HG03565 (cell line): ENCODE measurements around the gene LONP2.
"Not testable (repeated sequence)": the region's sequence is repeated elsewhere in the genome, so short reads cannot be mapped to it uniquely, and the experiment has no call there.

ENCODE experiments used
- ATAC-seq: cut with Tn5 transposase; IDR thresholded peaks from one replicate; pipeline ENCODE4 v1.9.1; 2021; ENCODE audit warnings: mild to moderate bottlenecking, moderate library complexity; ENCODE audit not compliant: unreplicated experiment

The LONP2 gene

DNA sequence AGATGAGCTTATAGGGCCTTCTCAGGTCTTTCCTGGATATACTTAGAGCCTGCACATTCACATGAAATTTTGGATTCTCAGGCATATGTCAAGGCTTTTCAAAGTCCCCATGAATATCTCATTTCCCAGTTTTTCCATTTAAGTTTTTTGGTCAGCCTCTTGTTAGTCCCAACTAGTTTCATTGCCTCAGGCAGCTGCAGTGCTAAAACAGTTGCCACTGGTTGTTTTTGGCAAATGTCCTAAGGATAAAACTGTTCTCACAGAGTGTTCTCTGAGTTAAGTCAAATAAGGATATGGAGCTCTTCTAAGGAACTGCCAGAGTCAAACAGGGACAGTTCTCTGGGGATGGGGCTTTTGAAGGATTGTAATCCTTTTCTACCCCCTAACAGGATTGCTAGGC, 43.1 kb downstream of the LONP2 start:
- no peak for ATAC-seq

DNA sequence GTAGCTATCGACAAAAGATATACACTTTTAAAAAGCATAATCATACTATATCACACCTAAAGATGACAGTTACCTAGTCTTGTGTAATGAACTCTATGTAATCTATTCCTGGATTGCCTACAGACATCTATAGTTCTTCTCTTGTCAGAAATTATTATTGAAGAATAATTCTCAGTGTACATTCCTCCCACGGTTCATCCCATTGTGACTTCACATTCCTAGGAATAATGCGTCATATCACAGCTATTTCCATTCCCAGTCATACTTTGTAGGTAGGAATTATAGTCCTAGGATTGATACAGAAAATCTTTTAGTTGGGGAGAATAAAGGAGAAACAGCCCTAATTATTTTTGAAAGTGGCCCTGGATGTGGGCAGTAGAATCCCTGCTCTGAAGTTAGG, 47.2 kb downstream of the LONP2 start:
- no peak for ATAC-seq

DNA sequence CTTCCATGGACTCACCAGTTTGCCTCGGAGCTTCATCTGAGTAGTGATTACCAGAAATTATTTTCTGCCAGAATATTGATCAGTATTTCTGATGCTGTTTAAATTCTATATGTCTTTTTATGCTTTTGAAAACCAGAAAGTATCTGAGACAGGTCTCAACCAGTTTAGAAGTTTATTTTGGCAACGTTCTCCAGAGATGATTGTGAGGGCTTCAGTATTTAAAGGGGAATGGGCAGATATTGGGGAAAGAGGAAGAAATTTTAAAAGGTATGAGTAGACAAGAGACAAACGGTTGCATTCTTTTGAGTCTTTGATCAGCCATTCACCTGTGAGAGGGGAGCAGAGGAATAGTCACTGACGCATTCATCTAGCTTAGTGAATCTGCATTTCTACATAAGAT, 47.7 kb downstream of the LONP2 start:
- ATAC-seq = no peak

DNA sequence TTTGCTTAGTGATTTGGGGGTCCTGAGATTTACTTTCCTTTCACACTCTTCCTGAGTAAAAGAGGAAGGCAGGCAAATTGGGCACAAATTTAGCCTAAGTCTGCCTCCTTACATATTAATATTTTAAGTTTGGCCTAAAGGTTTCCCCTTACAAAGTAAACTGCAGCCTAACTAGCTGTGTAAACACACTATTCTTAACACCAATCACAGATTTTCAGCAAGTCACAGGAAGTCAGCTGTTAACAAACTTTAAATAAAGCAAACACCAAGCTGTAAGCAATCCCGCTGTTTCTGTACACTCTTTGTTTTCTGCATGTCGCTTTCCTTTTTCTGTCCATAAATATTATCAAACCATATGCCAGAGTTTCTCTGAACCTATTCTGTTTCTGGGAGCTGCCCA, 48.4 kb downstream of the LONP2 start:
- ATAC-seq = no peak

- no peak for ATAC-seq
Measured at GRCh38 chr16:48294724-48295123, 50.6 kb downstream of the LONP2 start.

DNA sequence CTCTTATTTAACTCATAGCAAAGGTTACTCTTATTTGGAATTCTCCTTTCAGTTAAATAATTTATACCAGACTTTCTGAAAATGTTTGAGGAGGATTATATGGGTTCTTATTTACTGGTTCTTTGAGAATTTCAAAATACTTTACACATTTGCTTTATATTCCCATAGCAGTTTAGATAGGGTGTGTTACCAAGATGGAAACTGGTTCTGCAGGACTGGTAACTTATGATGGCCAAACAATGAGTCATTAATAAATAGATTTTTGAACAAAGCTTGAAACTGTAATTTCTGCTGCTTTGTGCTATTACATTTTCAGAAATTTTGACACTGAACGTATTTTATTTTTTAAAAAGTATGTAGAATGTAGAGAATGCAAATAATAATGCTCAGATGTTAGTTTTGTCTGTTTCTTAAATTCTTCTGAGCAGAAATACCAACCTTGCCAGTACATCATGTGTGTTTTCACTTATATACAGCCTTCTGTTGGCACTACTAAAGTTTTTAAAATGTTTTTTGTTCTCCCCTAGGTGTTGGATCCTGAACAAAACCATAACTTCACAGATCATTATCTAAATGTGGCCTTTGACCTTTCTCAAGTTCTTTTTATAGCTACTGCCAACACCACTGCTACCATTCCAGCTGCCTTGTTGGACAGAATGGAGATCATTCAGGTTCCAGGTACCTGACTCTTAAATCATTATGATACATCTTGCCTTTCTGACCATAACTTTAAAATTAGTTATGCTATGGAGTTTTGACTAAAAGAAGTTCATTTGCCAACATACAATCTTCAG, 51.6 kb downstream of the LONP2 start:
- ATAC-seq = no peak

DNA sequence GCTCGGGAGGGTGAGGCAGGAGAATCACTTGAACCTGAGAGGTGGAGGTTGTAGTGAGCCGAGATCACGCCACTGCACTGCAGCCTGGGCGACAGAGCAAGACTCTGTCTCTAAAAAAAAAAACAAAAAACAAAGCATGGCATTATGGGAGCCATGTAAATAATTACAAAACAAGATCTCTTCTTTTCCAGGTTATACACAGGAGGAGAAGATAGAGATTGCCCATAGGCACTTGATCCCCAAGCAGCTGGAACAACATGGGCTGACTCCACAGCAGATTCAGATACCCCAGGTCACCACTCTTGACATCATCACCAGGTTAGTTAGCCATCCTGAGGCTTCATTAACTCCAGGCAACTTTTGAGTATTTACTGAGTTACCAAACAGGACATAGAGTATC, 55.4 kb downstream of the LONP2 start:
- ATAC-seq = no peak

GRCh38 chr16:48300391-48300856, 56.3 kb downstream of the LONP2 start:
- no peak for ATAC-seq

- no peak for ATAC-seq
Measured at GRCh38 chr16:48308535-48308934, 64.4 kb downstream of the LONP2 start.

DNA sequence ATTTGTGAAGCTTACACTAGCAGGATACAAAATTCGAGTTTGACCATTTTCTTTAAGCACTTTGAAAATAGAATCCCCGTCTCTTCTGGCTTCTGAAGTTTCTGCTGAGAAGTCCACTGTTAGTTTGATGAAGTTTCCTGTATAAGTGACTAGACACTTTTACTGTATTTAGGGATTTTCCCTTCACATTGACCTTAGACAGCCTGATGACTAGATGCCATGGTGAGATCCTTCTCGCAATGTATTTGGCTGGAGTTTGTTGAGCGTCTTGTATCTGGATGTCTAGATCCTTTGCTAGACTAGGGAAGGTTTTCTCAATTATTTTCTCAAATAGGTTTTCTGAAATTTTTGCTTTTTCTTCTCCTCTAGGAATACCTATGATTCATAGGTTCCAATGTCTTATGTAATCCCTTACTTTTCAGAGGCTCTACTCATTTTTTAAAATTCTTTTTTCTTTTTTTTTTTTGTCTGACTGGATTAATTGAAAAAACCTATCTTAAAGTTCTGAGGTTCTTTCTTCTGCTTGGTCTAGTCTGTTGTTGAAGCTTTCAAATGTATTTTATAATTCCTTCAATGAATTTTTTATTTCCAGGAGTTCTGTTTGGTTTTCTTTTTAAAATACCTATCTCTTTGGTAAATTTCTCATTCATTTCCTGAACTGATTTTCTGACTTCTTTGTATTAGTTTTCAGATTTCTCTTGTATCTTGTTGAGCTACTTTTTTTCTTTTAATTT, 67.0 kb downstream of the LONP2 start:
- no peak for ATAC-seq

DNA sequence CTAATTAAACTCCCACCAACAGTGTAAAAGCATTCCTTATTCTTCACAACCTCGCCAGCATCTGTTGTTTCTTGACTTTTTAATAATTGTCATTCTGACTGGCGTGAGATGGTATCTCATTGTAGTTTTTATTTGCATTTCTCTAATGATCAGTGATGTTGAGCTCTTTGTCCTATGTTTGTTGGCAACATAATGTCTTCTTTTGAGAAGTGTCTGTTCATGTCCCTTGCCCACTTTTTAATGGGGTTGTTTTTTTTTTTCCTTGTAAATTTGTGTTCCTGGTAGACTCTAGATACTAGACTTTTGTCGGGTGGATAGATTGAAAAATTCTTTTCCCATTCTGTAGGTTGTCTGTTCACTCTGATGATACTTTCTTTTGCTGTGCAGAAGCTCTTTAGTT, 69.8 kb downstream of the LONP2 start:
- not testable (repeated sequence) for ATAC-seq

DNA sequence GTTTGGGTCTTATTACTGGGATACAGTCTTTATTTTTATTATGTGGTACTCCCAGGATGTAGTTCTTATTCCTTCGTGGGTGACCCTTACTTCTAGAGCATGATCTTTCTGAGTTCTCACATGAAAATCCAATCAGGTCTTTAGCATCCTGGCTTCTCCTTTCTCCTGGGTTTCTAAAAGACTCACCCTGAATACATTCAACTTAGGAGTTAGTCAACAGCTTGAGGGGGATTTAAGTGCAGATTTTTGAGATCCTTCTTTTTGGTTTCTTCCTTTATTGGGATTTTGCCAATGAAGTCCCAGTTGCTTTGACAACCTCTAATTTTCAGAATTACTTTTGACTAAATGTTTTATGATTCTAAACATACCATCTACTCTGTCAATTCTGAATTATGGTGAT, 72.9 kb downstream of the LONP2 start:
- ATAC-seq = no peak

DNA sequence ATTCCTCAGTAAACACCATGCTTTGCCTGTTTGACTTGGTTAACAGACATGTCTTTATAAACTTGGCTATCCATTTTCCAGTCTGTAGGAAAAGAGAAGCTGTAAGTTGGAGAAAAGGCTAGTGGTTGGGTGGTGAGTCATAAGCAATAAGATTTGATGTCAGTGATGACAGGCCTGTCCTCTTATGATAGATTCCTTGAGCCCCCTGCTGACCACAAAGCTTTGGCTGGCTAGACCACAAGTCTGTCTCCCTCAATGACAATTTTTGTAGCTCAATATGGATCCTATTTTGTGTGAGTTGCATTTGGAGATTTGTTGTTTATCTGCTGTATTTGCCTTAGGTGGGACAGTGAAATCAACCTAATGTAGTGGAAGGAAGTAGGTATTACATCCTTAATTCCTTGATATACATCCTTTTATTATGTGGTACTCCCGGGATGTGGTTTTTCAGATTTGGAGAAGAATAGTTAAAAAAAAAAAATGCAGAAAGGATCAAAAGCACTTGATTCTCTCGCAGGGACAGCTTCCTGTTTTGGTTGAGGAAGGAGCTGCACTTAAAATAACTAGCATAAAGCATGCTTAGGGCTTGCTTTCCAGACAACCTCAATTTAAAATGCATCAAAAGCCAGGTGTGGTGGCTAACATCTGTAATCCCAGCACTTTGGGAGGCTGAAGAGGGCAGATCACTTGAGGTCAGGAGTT, 73.7 kb downstream of the LONP2 start:
- ATAC-seq = no peak

DNA sequence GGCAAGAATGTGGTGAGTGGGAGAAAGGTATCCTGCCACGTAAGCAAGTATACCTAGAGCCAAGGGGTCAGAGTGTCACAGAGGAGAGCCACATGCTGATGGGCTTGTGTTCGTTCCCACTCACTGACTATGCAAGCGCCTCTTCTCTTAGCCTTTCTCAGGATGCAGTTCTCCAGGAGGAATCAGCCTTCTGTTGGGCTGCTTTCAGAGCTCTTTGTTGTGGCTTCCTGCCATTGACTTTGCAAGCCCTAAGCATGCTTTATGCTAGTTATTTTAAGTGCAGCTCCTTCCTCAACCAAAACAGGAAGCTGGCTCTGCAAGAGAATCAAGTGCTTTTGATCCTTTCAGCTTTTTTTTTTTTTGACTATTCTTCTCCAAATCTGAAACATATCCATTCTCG, 74.5 kb downstream of the LONP2 start:
- no peak for ATAC-seq

GRCh38 chr16:48321317-48322036, 77.4 kb downstream of the LONP2 start:
- no peak for ATAC-seq

GRCh38 chr16:48323783-48324775, 80.0 kb downstream of the LONP2 start:
- no peak for ATAC-seq

- ATAC-seq = no peak
Measured at GRCh38 chr16:48326915-48327314, 82.8 kb downstream of the LONP2 start.

- no peak for ATAC-seq
Measured at GRCh38 chr16:48329138-48329537, 85.0 kb downstream of the LONP2 start.

GRCh38 chr16:48330189-48330840, 86.2 kb downstream of the LONP2 start:
- no peak for ATAC-seq
